IMR-90 (cell line): ENCODE data around the gene PARVG. TPM values are rescaled to one million over a fixed set of nuclear protein-coding genes. Genes with fewer than 3 reads are reported as not detected.

Experiments used
- ATAC-seq: fragments of 200-7000 bp; cut with Tn5 transposase; 2 replicates; pipeline ENCODE4 v1.9.1; 2020; ENCODE audit warnings: low read depth, mild to moderate bottlenecking, moderate library complexity
- BruUV-seq: library from RNA; stranded (reverse); fragments of 400-500 nt; replicated peaks from 2 replicates; lab custom pipeline; 2021; lab: Mats Ljungman, UMichigan
- CTCF ChIA-PET: fragments of 300-600 bp; formaldehyde crosslinking; extraction: SDS; loops from one replicate; lab custom pipeline; 2021; ENCODE audit warnings: antibody characterized with exemption; lab: Yijun Ruan, JAX
- POLR2A ChIA-PET: fragments of 300-600 bp; sonication (Branson Sonifier 250); formaldehyde crosslinking; loops from one replicate; lab custom pipeline; 2022; ENCODE audit warnings: antibody characterized with exemption; ENCODE audit not compliant: unreplicated experiment; lab: Charles Lee
- DNase-seq: peaks from one replicate; pipeline ENCODE4 v3.0.0; 2013
- H2AFZ ChIP-seq: replicated peaks from 2 replicates; pipeline ENCODE3; 2013; ENCODE audit warnings: low read length, mild to moderate bottlenecking; ENCODE audit not compliant: poor library complexity
- H2AK5ac ChIP-seq: 2 replicates; pipeline ENCODE4 v1.6.1; 2013; ENCODE audit warnings: low read depth, low read length, inconsistent platforms
- H2AK9ac ChIP-seq: replicated peaks from 2 replicates; pipeline ENCODE3; 2013; ENCODE audit warnings: mild to moderate bottlenecking, low read depth, low read length, moderate library complexity; ENCODE audit not compliant: poor library complexity
- H2BK120ac ChIP-seq: 2 replicates; pipeline ENCODE4 v1.6.1; 2013; ENCODE audit warnings: low read depth, low read length, inconsistent platforms
- H2BK15ac ChIP-seq: 3 replicates; pipeline ENCODE4 v1.6.1; 2013; ENCODE audit warnings: low read depth, low read length, inconsistent platforms
- H2BK20ac ChIP-seq: 2 replicates; pipeline ENCODE4 v1.6.1; 2013; ENCODE audit warnings: low read depth, mild to moderate bottlenecking, inconsistent platforms, low read length, moderate library complexity
- H2BK5ac ChIP-seq: 2 replicates; pipeline ENCODE4 v1.6.1; 2013; ENCODE audit warnings: mild to moderate bottlenecking, low read depth, low read length, inconsistent platforms; ENCODE audit not compliant: poor library complexity, severe bottlenecking
- H3K14ac ChIP-seq: replicated peaks from 2 replicates; pipeline ENCODE4 v1.6.1; 2013; ENCODE audit warnings: low read depth, low read length, inconsistent platforms
- H3K18ac ChIP-seq: 2 replicates; pipeline ENCODE4 v1.6.1; 2013; ENCODE audit warnings: low read depth, low read length, control low read depth
- H3K23ac ChIP-seq: 2 replicates; pipeline ENCODE4 v1.6.1; 2013; ENCODE audit warnings: low read depth, low read length, inconsistent platforms
- H3K27ac ChIP-seq: 2 replicates; pipeline ENCODE4 v1.5.1; 2013; ENCODE audit warnings: mild to moderate bottlenecking, control low read depth, low read length; ENCODE audit not compliant: insufficient read depth
- H3K27me3 ChIP-seq: 2 replicates; pipeline ENCODE4 v1.6.1; 2013; ENCODE audit warnings: low read length; ENCODE audit not compliant: control insufficient read depth, insufficient read depth
- H3K36me3 ChIP-seq: 2 replicates; pipeline ENCODE4 v1.6.1; 2013; ENCODE audit warnings: low read length, mixed read lengths; ENCODE audit not compliant: control insufficient read depth, insufficient read depth
- H3K4ac ChIP-seq: 2 replicates; pipeline ENCODE4 v1.6.1; 2013; ENCODE audit warnings: low read depth, low read length, inconsistent platforms
- H3K4me1 ChIP-seq: 2 replicates; pipeline ENCODE4 v1.6.1; 2013; ENCODE audit warnings: low read length, mixed read lengths; ENCODE audit not compliant: control insufficient read depth, insufficient read depth
- H3K4me2 ChIP-seq: 2 replicates; pipeline ENCODE4 v1.6.1; 2013; ENCODE audit warnings: low read depth, mild to moderate bottlenecking, control low read depth, low read length, moderate library complexity
- H3K4me3 ChIP-seq: 2 replicates; pipeline ENCODE4 v1.5.1; 2013; ENCODE audit warnings: low read depth, mild to moderate bottlenecking, control low read depth, low read length, moderate library complexity; ENCODE audit not compliant: insufficient read depth
- H3K56ac ChIP-seq: 2 replicates; pipeline ENCODE4 v1.6.1; 2013; ENCODE audit warnings: low read length, inconsistent platforms; ENCODE audit not compliant: insufficient read depth; ENCODE audit errors: extremely low read depth
- H3K79me1 ChIP-seq, 2 experiments: 2 replicates each; pipeline ENCODE4 v1.6.1; 2013; ENCODE audit warnings: low read length in 2 of 2, inconsistent platforms in 1 of 2, low read depth in 1 of 2
- H3K9ac ChIP-seq: 2 replicates; pipeline ENCODE4 v1.6.1; 2013; ENCODE audit warnings: low read depth, low read length, control low read depth
- H3K9me1 ChIP-seq: 2 replicates; pipeline ENCODE4 v1.6.1; 2013; ENCODE audit warnings: low read length, inconsistent platforms; ENCODE audit not compliant: insufficient read depth
- H3K9me3 ChIP-seq: 2 replicates; pipeline ENCODE4 v1.6.1; 2013; ENCODE audit warnings: low read length; ENCODE audit not compliant: control insufficient read depth, insufficient read depth
- H4K20me1 ChIP-seq: 2 replicates; pipeline ENCODE4 v1.6.1; 2013; ENCODE audit warnings: low read length, inconsistent platforms; ENCODE audit not compliant: insufficient read depth
- H4K5ac ChIP-seq: 2 replicates; pipeline ENCODE4 v1.6.1; 2013; ENCODE audit warnings: mild to moderate bottlenecking, low read depth, low read length, control low read depth
- H4K8ac ChIP-seq, 2 experiments: 2 replicates each; pipeline ENCODE4 v1.6.1; 2013; ENCODE audit warnings: low read depth in 2 of 2, low read length in 2 of 2, control low read depth in 1 of 2, inconsistent platforms in 1 of 2
- H4K91ac ChIP-seq: 2 replicates; pipeline ENCODE4 v1.6.1; 2013; ENCODE audit warnings: low read depth, low read length, inconsistent platforms; ENCODE audit not compliant: insufficient read depth
- BHLHE40 ChIP-seq: fragments of 150-350 bp; IDR thresholded peaks from 2 replicates; pipeline ENCODE4 v1.6.1; 2016; ENCODE audit warnings: mild to moderate bottlenecking, low read depth, low read length
- ELK1 ChIP-seq: fragments of 150-350 bp; IDR thresholded peaks from 2 replicates; pipeline ENCODE4 v1.6.1; 2016; ENCODE audit warnings: low read depth, mild to moderate bottlenecking, low read length, moderate library complexity, borderline replicate concordance
- FOS ChIP-seq: fragments of 150-350 bp; IDR thresholded peaks from 2 replicates; pipeline ENCODE4 v1.6.1; 2016; ENCODE audit warnings: low read depth, low read length
- MAFK ChIP-seq: IDR thresholded peaks from 2 replicates; pipeline ENCODE4 v1.6.1; 2012; ENCODE audit warnings: low read depth, low read length, improper control_type of control experiment
- NFE2L2 ChIP-seq: fragments of 150-350 bp; IDR thresholded peaks from 2 replicates; pipeline ENCODE4 v1.6.1; 2016; ENCODE audit warnings: low read depth, mild to moderate bottlenecking, low read length
- POLR2A ChIP-seq: IDR thresholded peaks from 2 replicates; pipeline ENCODE4 v1.6.1; 2012; ENCODE audit warnings: mild to moderate bottlenecking, low read depth, low read length
- RAD21 ChIP-seq: IDR thresholded peaks from 2 replicates; pipeline ENCODE4 v1.6.1; 2012; ENCODE audit warnings: low read length, improper control_type of control experiment
- SMC3 ChIP-seq: fragments of 150-350 bp; IDR thresholded peaks from 2 replicates; pipeline ENCODE4 v1.6.1; 2016; ENCODE audit warnings: low read depth, mild to moderate bottlenecking, antibody characterized with exemption, low read length, moderate library complexity
- WGBS, 2 experiments: methylation state at CpG; one replicate each; pipeline versions ENCODE4 v1.1.5 to v1.1.7; 2013; ENCODE audit warnings: missing lambda C conversion rate in 2 of 2; ENCODE audit not compliant: insufficient read length in 1 of 2; ENCODE audit errors: extremely low coverage in 2 of 2; 5-methylcytosine and 5-hydroxymethylcytosine counted together
- dilution Hi-C: fragments of 300-500 bp; cut with HindIII; formaldehyde crosslinking; loops from one replicate; pipeline ENCODE4 v1.14.3; 2018; ENCODE audit warnings: low sequenced_read_pairs; ENCODE audit not compliant: unreplicated experiment
- in situ Hi-C: fragments of 300-500 bp; cut with MboI; formaldehyde crosslinking; loops from 3 replicates; pipeline ENCODE4 v1.14.3; 2019; ENCODE audit warnings: low sequenced_read_pairs, inconsistent platforms, mixed read lengths
- intact Hi-C: fragments of 100-400 bp; cut with micrococcal nuclease; formaldehyde crosslinking; loops from 2 replicates; pipeline ENCODE4 v1.10.0; 2022
- polyA plus RNA-seq, 3 experiments: library from polyadenylated mRNA; depleted of rRNA; stranded (reverse); fragments of >200 nt; gene quantifications; 2 replicates each; pipeline ENCODE4 v1.2.3, GENCODE V29; 2012; ENCODE audit warnings: low replicate concordance in 1 of 3
- total RNA-seq: library from RNA; depleted of rRNA; stranded (reverse); fragments of >200 nt; gene quantifications from 2 replicates; pipeline ENCODE4 v1.2.3, GENCODE V29; 2012
- TF ChIP-seq, protein P1 (sequence below): conservative IDR thresholded peaks from 2 replicates; pipeline ENCODE4 v1.5.1; 2012; ENCODE audit warnings: mild to moderate bottlenecking, low read depth, low read length, improper control_type of control experiment
- TF ChIP-seq, protein P2 (sequence below): fragments of 150-350 bp; IDR thresholded peaks from 2 replicates; pipeline ENCODE4 v1.6.1; 2017; ENCODE audit warnings: mild to moderate bottlenecking, antibody characterized with exemption, low read length, low read depth

The PARVG gene
- total and polyA plus RNA-seq, 2 of the 4 experiments (the other 2 are of a cell fraction), result not detected

DNA sequence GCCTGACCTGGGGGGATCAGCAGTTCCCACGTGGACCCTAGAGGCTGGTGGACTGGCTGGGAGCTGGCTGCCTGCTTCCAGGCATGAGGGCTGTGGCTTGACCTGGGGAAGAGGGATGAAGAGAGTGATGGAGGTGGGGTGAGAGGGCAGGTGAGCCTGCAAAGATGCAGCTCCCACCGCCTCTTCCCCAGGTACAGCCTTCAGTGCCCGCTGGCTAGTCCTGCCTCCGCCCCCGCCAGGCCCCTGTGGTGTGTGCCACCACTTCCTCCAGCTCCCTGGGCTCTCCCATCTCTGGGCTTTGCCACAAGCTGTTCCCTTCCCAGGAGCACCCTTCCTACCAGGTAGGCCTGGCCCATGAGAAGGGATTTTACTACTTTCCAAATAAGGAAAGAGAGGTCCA is 19.1 kb downstream of the PARVG start:
- Histone ChIP-seq H3K27me3 (peaks cover 22% of the 10 kb centered on the region), H3K18ac (no peak overlapping the region), H2AK9ac (no peak overlapping the region), H2BK20ac (no peak overlapping the region), H3K4me3 (no peak overlapping the region), H3K23ac (no peak overlapping the region), H2BK5ac (no peak overlapping the region), H3K14ac (no peak overlapping the region), H4K20me1 (no peaks in the 10 kb centered on the region), H4K8ac (no peak overlapping the region), H2BK120ac (no peak overlapping the region), H3K36me3 (no peaks in the 10 kb centered on the region), H4K91ac (no peak overlapping the region; the same call in 1 of the 2 replicates), H3K9ac (no peak overlapping the region), H3K9me1 (peaks cover 10% of the 10 kb centered on the region), H2BK15ac (no peak overlapping the region), H2AFZ (no peak overlapping the region), H4K5ac (no peak overlapping the region), H3K27ac (no peak overlapping the region), H3K4me2 (no peak overlapping the region), H3K9me3 (no peaks in the 10 kb centered on the region), H3K4ac (no peak overlapping the region), H3K4me1 (peaks cover 20% of the 10 kb centered on the region), H2AK5ac (no peak overlapping the region), H3K56ac (no peak overlapping the region), H3K79me1 (no peaks in the 10 kb centered on the region)
- intact Hi-C loops, result no loop called here
- ATAC-seq (no peak), DNase-seq (no peak)
- in situ Hi-C loops, result no loop called here
- ChIA-PET CTCF (no interaction called here), POLR2A (interaction anchor here (0.6 kb wide), 1 partner anchor 10 kb away, joined by 4 read pairs; no protein-coding TSS in a partner anchor)
- no TSS peak for BruUV-seq
- WGBS, 2 experiments, result 87% methylated on average over 5 of the region's 5 CpGs; no CpG with 5 or more reads in 1 of the 2 experiments
- TF ChIP-seq MAFK, result no peak
- TF ChIP-seq, protein P1, sequence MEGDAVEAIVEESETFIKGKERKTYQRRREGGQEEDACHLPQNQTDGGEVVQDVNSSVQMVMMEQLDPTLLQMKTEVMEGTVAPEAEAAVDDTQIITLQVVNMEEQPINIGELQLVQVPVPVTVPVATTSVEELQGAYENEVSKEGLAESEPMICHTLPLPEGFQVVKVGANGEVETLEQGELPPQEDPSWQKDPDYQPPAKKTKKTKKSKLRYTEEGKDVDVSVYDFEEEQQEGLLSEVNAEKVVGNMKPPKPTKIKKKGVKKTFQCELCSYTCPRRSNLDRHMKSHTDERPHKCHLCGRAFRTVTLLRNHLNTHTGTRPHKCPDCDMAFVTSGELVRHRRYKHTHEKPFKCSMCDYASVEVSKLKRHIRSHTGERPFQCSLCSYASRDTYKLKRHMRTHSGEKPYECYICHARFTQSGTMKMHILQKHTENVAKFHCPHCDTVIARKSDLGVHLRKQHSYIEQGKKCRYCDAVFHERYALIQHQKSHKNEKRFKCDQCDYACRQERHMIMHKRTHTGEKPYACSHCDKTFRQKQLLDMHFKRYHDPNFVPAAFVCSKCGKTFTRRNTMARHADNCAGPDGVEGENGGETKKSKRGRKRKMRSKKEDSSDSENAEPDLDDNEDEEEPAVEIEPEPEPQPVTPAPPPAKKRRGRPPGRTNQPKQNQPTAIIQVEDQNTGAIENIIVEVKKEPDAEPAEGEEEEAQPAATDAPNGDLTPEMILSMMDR, result no peak
- no peak for TF ChIP-seq ELK1
- TF ChIP-seq NFE2L2, result no peak
- no peak for TF ChIP-seq BHLHE40
- TF ChIP-seq, protein P2, sequence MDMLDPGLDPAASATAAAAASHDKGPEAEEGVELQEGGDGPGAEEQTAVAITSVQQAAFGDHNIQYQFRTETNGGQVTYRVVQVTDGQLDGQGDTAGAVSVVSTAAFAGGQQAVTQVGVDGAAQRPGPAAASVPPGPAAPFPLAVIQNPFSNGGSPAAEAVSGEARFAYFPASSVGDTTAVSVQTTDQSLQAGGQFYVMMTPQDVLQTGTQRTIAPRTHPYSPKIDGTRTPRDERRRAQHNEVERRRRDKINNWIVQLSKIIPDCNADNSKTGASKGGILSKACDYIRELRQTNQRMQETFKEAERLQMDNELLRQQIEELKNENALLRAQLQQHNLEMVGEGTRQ, result no peak
- no peak for TF ChIP-seq SMC3
- no peak for TF ChIP-seq RAD21
- no peak for TF ChIP-seq FOS
- TF ChIP-seq POLR2A, result no peak
- dilution Hi-C loops, result no loop called here
